IMR-90 (cell line): ENCODE data around the gene ZNF559. TPM values are rescaled to one million over a fixed set of nuclear protein-coding genes. Genes with fewer than 3 reads are reported as not detected.
A peak's percentile ranks its signal among the peaks of the same experiment; 100 is the strongest.

Experiments used
- ATAC-seq: fragments of 200-7000 bp; cut with Tn5 transposase; 2 replicates; pipeline ENCODE4 v1.9.1; 2020; ENCODE audit warnings: low read depth, mild to moderate bottlenecking, moderate library complexity
- BruUV-seq: library from RNA; stranded (reverse); fragments of 400-500 nt; replicated peaks from 2 replicates; lab custom pipeline; 2021; lab: Mats Ljungman, UMichigan
- CTCF ChIA-PET: fragments of 300-600 bp; formaldehyde crosslinking; extraction: SDS; loops from one replicate; lab custom pipeline; 2021; ENCODE audit warnings: antibody characterized with exemption; lab: Yijun Ruan, JAX
- POLR2A ChIA-PET: fragments of 300-600 bp; sonication (Branson Sonifier 250); formaldehyde crosslinking; loops from one replicate; lab custom pipeline; 2022; ENCODE audit warnings: antibody characterized with exemption; ENCODE audit not compliant: unreplicated experiment; lab: Charles Lee
- DNase-seq: peaks from one replicate; pipeline ENCODE4 v3.0.0; 2013
- H2AFZ ChIP-seq: replicated peaks from 2 replicates; pipeline ENCODE3; 2013; ENCODE audit warnings: low read length, mild to moderate bottlenecking; ENCODE audit not compliant: poor library complexity
- H2AK5ac ChIP-seq: 2 replicates; pipeline ENCODE4 v1.6.1; 2013; ENCODE audit warnings: low read depth, low read length, inconsistent platforms
- H2AK9ac ChIP-seq: replicated peaks from 2 replicates; pipeline ENCODE3; 2013; ENCODE audit warnings: mild to moderate bottlenecking, low read depth, low read length, moderate library complexity; ENCODE audit not compliant: poor library complexity
- H2BK120ac ChIP-seq: 2 replicates; pipeline ENCODE4 v1.6.1; 2013; ENCODE audit warnings: low read depth, low read length, inconsistent platforms
- H2BK15ac ChIP-seq: 3 replicates; pipeline ENCODE4 v1.6.1; 2013; ENCODE audit warnings: low read depth, low read length, inconsistent platforms
- H2BK20ac ChIP-seq: 2 replicates; pipeline ENCODE4 v1.6.1; 2013; ENCODE audit warnings: low read depth, mild to moderate bottlenecking, inconsistent platforms, low read length, moderate library complexity
- H2BK5ac ChIP-seq: 2 replicates; pipeline ENCODE4 v1.6.1; 2013; ENCODE audit warnings: mild to moderate bottlenecking, low read depth, low read length, inconsistent platforms; ENCODE audit not compliant: poor library complexity, severe bottlenecking
- H3K14ac ChIP-seq: replicated peaks from 2 replicates; pipeline ENCODE4 v1.6.1; 2013; ENCODE audit warnings: low read depth, low read length, inconsistent platforms
- H3K18ac ChIP-seq: 2 replicates; pipeline ENCODE4 v1.6.1; 2013; ENCODE audit warnings: low read depth, low read length, control low read depth
- H3K23ac ChIP-seq: 2 replicates; pipeline ENCODE4 v1.6.1; 2013; ENCODE audit warnings: low read depth, low read length, inconsistent platforms
- H3K27ac ChIP-seq: 2 replicates; pipeline ENCODE4 v1.5.1; 2013; ENCODE audit warnings: mild to moderate bottlenecking, control low read depth, low read length; ENCODE audit not compliant: insufficient read depth
- H3K27me3 ChIP-seq: 2 replicates; pipeline ENCODE4 v1.6.1; 2013; ENCODE audit warnings: low read length; ENCODE audit not compliant: control insufficient read depth, insufficient read depth
- H3K36me3 ChIP-seq: 2 replicates; pipeline ENCODE4 v1.6.1; 2013; ENCODE audit warnings: low read length, mixed read lengths; ENCODE audit not compliant: control insufficient read depth, insufficient read depth
- H3K4ac ChIP-seq: 2 replicates; pipeline ENCODE4 v1.6.1; 2013; ENCODE audit warnings: low read depth, low read length, inconsistent platforms
- H3K4me1 ChIP-seq: 2 replicates; pipeline ENCODE4 v1.6.1; 2013; ENCODE audit warnings: low read length, mixed read lengths; ENCODE audit not compliant: control insufficient read depth, insufficient read depth
- H3K4me2 ChIP-seq: 2 replicates; pipeline ENCODE4 v1.6.1; 2013; ENCODE audit warnings: low read depth, mild to moderate bottlenecking, control low read depth, low read length, moderate library complexity
- H3K4me3 ChIP-seq: 2 replicates; pipeline ENCODE4 v1.5.1; 2013; ENCODE audit warnings: low read depth, mild to moderate bottlenecking, control low read depth, low read length, moderate library complexity; ENCODE audit not compliant: insufficient read depth
- H3K56ac ChIP-seq: 2 replicates; pipeline ENCODE4 v1.6.1; 2013; ENCODE audit warnings: low read length, inconsistent platforms; ENCODE audit not compliant: insufficient read depth; ENCODE audit errors: extremely low read depth
- H3K79me1 ChIP-seq, 2 experiments: 2 replicates each; pipeline ENCODE4 v1.6.1; 2013; ENCODE audit warnings: low read length in 2 of 2, inconsistent platforms in 1 of 2, low read depth in 1 of 2
- H3K9ac ChIP-seq: 2 replicates; pipeline ENCODE4 v1.6.1; 2013; ENCODE audit warnings: low read depth, low read length, control low read depth
- H3K9me1 ChIP-seq: 2 replicates; pipeline ENCODE4 v1.6.1; 2013; ENCODE audit warnings: low read length, inconsistent platforms; ENCODE audit not compliant: insufficient read depth
- H3K9me3 ChIP-seq: 2 replicates; pipeline ENCODE4 v1.6.1; 2013; ENCODE audit warnings: low read length; ENCODE audit not compliant: control insufficient read depth, insufficient read depth
- H4K20me1 ChIP-seq: 2 replicates; pipeline ENCODE4 v1.6.1; 2013; ENCODE audit warnings: low read length, inconsistent platforms; ENCODE audit not compliant: insufficient read depth
- H4K5ac ChIP-seq: 2 replicates; pipeline ENCODE4 v1.6.1; 2013; ENCODE audit warnings: mild to moderate bottlenecking, low read depth, low read length, control low read depth
- H4K8ac ChIP-seq, 2 experiments: 2 replicates each; pipeline ENCODE4 v1.6.1; 2013; ENCODE audit warnings: low read depth in 2 of 2, low read length in 2 of 2, control low read depth in 1 of 2, inconsistent platforms in 1 of 2
- H4K91ac ChIP-seq: 2 replicates; pipeline ENCODE4 v1.6.1; 2013; ENCODE audit warnings: low read depth, low read length, inconsistent platforms; ENCODE audit not compliant: insufficient read depth
- MAFK ChIP-seq: IDR thresholded peaks from 2 replicates; pipeline ENCODE4 v1.6.1; 2012; ENCODE audit warnings: low read depth, low read length, improper control_type of control experiment
- MAZ ChIP-seq: IDR thresholded peaks from 2 replicates; pipeline ENCODE4 v1.6.1; 2012; ENCODE audit warnings: low read depth, mild to moderate bottlenecking, low read length, improper control_type of control experiment, moderate library complexity, borderline replicate concordance
- RCOR1 ChIP-seq: IDR thresholded peaks from 2 replicates; pipeline ENCODE4 v1.6.1; 2012; ENCODE audit warnings: mild to moderate bottlenecking, low read length, improper control_type of control experiment; ENCODE audit not compliant: insufficient replicate concordance
- WGBS, 2 experiments: methylation state at CpG; one replicate each; pipeline versions ENCODE4 v1.1.5 to v1.1.7; 2013; ENCODE audit warnings: missing lambda C conversion rate in 2 of 2; ENCODE audit not compliant: insufficient read length in 1 of 2; ENCODE audit errors: extremely low coverage in 2 of 2; 5-methylcytosine and 5-hydroxymethylcytosine counted together
- dilution Hi-C: fragments of 300-500 bp; cut with HindIII; formaldehyde crosslinking; loops from one replicate; pipeline ENCODE4 v1.14.3; 2018; ENCODE audit warnings: low sequenced_read_pairs; ENCODE audit not compliant: unreplicated experiment
- in situ Hi-C: fragments of 300-500 bp; cut with MboI; formaldehyde crosslinking; loops from 3 replicates; pipeline ENCODE4 v1.14.3; 2019; ENCODE audit warnings: low sequenced_read_pairs, inconsistent platforms, mixed read lengths
- intact Hi-C: fragments of 100-400 bp; cut with micrococcal nuclease; formaldehyde crosslinking; loops from 2 replicates; pipeline ENCODE4 v1.10.0; 2022
- polyA plus RNA-seq, 3 experiments: library from polyadenylated mRNA; depleted of rRNA; stranded (reverse); fragments of >200 nt; gene quantifications; 2 replicates each; pipeline ENCODE4 v1.2.3, GENCODE V29; 2012; ENCODE audit warnings: low replicate concordance in 1 of 3
- total RNA-seq: library from RNA; depleted of rRNA; stranded (reverse); fragments of >200 nt; gene quantifications from 2 replicates; pipeline ENCODE4 v1.2.3, GENCODE V29; 2012

Gene ZNF559
- total and polyA plus RNA-seq, 2 of the 4 experiments (the other 2 are of a cell fraction): 8.8 to 9.9 TPM

GRCh38 chr19:9309974-9310446 lies 14.0 kb upstream of the ZNF559 start:
- Histone ChIP-seq H2AFZ (peak overlapping the region; percentile 99), H3K79me1 (peaks cover 2% of the 10 kb centered on the region in 2 experiments; a peak in 1 of 4 replicates), H2BK20ac (peak overlapping the region; percentile 73; the same call in 1 of the 2 replicates), H3K23ac (no peak overlapping the region), H3K4me3 (peak overlapping the region; percentile 94), H3K4me2 (peak overlapping the region; percentile 44), H3K27me3 (no peaks in the 10 kb centered on the region), H3K27ac (peak overlapping the region; percentile 44), H2BK5ac (peak overlapping the region; percentile 52), H4K5ac (peak overlapping the region; percentile 13), H3K9ac (0 out of 2 replicates have a peak overlapping the region, but pooled peaks have one; percentile 15), H3K9me3 (no peaks in the 10 kb centered on the region; the same call in 1 of the 2 replicates), H4K20me1 (no peaks in the 10 kb centered on the region), H3K18ac (0 out of 2 replicates have a peak overlapping the region, but pooled peaks have one; percentile 1), H3K9me1 (no peaks in the 10 kb centered on the region; the same call in 1 of the 2 replicates), H4K8ac (peak overlapping the region; percentile 78 to 92), H3K36me3 (no peaks in the 10 kb centered on the region; the same call in 1 of the 2 replicates), H3K4ac (peak overlapping the region; percentile 84), H4K91ac (peak overlapping the region; percentile 91), H3K4me1 (0 out of 2 replicates have a peak, but pooled peaks cover 2% of the 10 kb centered on the region), H3K56ac (peak overlapping the region; percentile 63; the same call in 1 of the 2 replicates), H2BK120ac (peak overlapping the region; percentile 91), H3K14ac (peak overlapping the region; percentile 62), H2AK9ac (peak overlapping the region; percentile 71), H2BK15ac (peak overlapping the region; percentile 53; the same call in 1 of the 3 replicates), H2AK5ac (no peak overlapping the region)
- BruUV-seq: no TSS peak
- intact Hi-C loops (loop anchor here (1.0 to 10.0 kb wide), 3 partner anchors 14 to 275 kb away; partner anchors contain the start of genes ZNF121, ZNF317 and ZNF559), dilution Hi-C loops (no loop called here), in situ Hi-C loops (no loop called here)
- CTCF ChIA-PET: no interaction called here
- 0% methylated on average over 4 of the region's 13 CpGs; no CpG with 5 or more reads in 1 of the 2 experiments for WGBS, 2 experiments
- ATAC-seq (peak; percentile 88), DNase-seq (peak; percentile 84)
- POLR2A ChIA-PET: no interaction called here
- TF ChIP-seq MAZ: peak; percentile 90
- TF ChIP-seq RCOR1: peak; percentile 20
- TF ChIP-seq MAFK: no peak
